GM12878 (cell line): Measurements from ENCODE around the gene NOP56. TPM values are rescaled to one million over a fixed set of nuclear protein-coding genes. Genes with fewer than 3 reads are reported as not detected.
"Not testable (repeated sequence)": the region's sequence is repeated elsewhere in the genome, so short reads cannot be mapped to it uniquely, and the experiment has no call there.

Experiments
- ATAC-seq: fragments of 200-7000 bp; cut with Tn5 transposase; 3 replicates; pipeline ENCODE4 v1.9.1; 2020; ENCODE audit warnings: mild to moderate bottlenecking, moderate library complexity
- BruUV-seq: library from RNA; stranded (reverse); fragments of 400-500 nt; replicated peaks from 2 replicates; lab custom pipeline; 2021; lab: Mats Ljungman, UMichigan
- CTCF ChIA-PET: fragments of 300-600 bp; sonication (Branson Sonifier 250); formaldehyde crosslinking; extraction: SDS; loops from one replicate; lab custom pipeline; 2021; ENCODE audit warnings: inconsistent platforms; lab: Yijun Ruan, JAX
- POLR2A ChIA-PET: fragments of 350-600 bp; formaldehyde crosslinking; extraction: SDS; loops from one replicate; lab custom pipeline; 2021; ENCODE audit warnings: inconsistent platforms; lab: Charles Lee
- RAD21 ChIA-PET: fragments of 300-600 bp; sonication (Branson Sonifier 250); formaldehyde crosslinking; loops from one replicate; lab custom pipeline; 2023; ENCODE audit warnings: antibody characterized with exemption; ENCODE audit not compliant: unreplicated experiment; lab: Charles Lee
- SMC1A ChIA-PET: fragments of 300-600 bp; sonication (Branson Sonifier 250); formaldehyde crosslinking; loops from one replicate; lab custom pipeline; 2023; ENCODE audit not compliant: unreplicated experiment, uncharacterized antibody; lab: Charles Lee
- DNase-seq: peaks from one replicate; pipeline ENCODE4 v3.0.0-alpha.2; 2011; ENCODE audit warnings: low read depth, low spot score
- FAIRE-seq: peaks from 3 replicates; lab custom pipeline; 2011; peaks lifted over from hg19 to GRCh38; lab: Jason Lieb, UNC
- H2AFZ ChIP-seq: 2 replicates; pipeline ENCODE4 v1.6.0; 2011; ENCODE audit warnings: low read depth, low read length, control low read depth; ENCODE audit not compliant: control insufficient read depth
- H3K27ac ChIP-seq: 2 replicates; pipeline ENCODE4 v1.5.1; 2011; ENCODE audit warnings: control low read depth; ENCODE audit not compliant: control insufficient read depth, insufficient read depth
- H3K27me3 ChIP-seq, 2 experiments: replicated peaks in 1 of 2; 2 replicates each; pipeline versions ENCODE4 v1.6.0 to v1.6.1; 2011; ENCODE audit warnings: low read length in 1 of 2; ENCODE audit not compliant: control insufficient read depth in 2 of 2, insufficient read depth in 2 of 2
- H3K36me3 ChIP-seq, 2 experiments: 2 replicates each; pipeline ENCODE4 v1.5.1; 2011; ENCODE audit warnings: low read length in 1 of 2; ENCODE audit not compliant: control insufficient read depth in 2 of 2, insufficient read depth in 2 of 2
- H3K4me1 ChIP-seq: 2 replicates; pipeline ENCODE4 v1.6.1; 2011; ENCODE audit warnings: mild to moderate bottlenecking, low read length, moderate library complexity, mixed read lengths; ENCODE audit not compliant: control insufficient read depth, insufficient read depth
- H3K4me2 ChIP-seq: 2 replicates; pipeline ENCODE4 v1.6.0; 2011; ENCODE audit warnings: control low read depth; ENCODE audit not compliant: control insufficient read depth, insufficient read depth
- H3K4me3 ChIP-seq: fragments of 200-600 bp; sonication (generic); 2 replicates; pipeline ENCODE4 v1.5.1; 2016
- H3K79me2 ChIP-seq: 2 replicates; pipeline ENCODE4 v1.6.0; 2011; ENCODE audit warnings: low read length; ENCODE audit not compliant: control insufficient read depth, insufficient read depth
- H3K9ac ChIP-seq: 2 replicates; pipeline ENCODE4 v1.8.0; 2011; ENCODE audit warnings: low read length, control low read depth, mixed read lengths; ENCODE audit not compliant: control insufficient read depth, insufficient read depth
- H3K9me3 ChIP-seq: replicated peaks from 3 replicates; pipeline ENCODE4 v1.5.1; 2011; ENCODE audit warnings: mild to moderate bottlenecking, low read length; ENCODE audit not compliant: control insufficient read depth, insufficient read depth
- H4K20me1 ChIP-seq: 2 replicates; pipeline ENCODE4 v1.6.0; 2011; ENCODE audit not compliant: control insufficient read depth, insufficient read depth
- BCLAF1 ChIP-seq: fragments of 450-650 bp; IDR thresholded peaks from 2 replicates; pipeline ENCODE4 v1.6.1; 2017; ENCODE audit warnings: antibody characterized with exemption, mild to moderate bottlenecking, moderate library complexity
- CHD2 ChIP-seq: IDR thresholded peaks from 2 replicates; pipeline ENCODE4 v1.6.1; 2011; ENCODE audit warnings: low read depth, low read length, improper control_type of control experiment, borderline replicate concordance
- DPF2 ChIP-seq: fragments of 450-650 bp; IDR thresholded peaks from 2 replicates; pipeline ENCODE4 v1.6.1; 2017; ENCODE audit warnings: mild to moderate bottlenecking
- POLR2AphosphoS2 ChIP-seq: IDR thresholded peaks from 2 replicates; pipeline ENCODE4 v1.6.1; 2011; ENCODE audit warnings: low read depth, mild to moderate bottlenecking, low read length, improper control_type of control experiment, moderate library complexity
- PRDM15 ChIP-seq: fragments of 450-650 bp; formaldehyde crosslinking; IDR thresholded peaks from 2 replicates; pipeline ENCODE4 v1.4.0; 2020; ENCODE audit warnings: mild to moderate bottlenecking, moderate library complexity
- SMAD1 ChIP-seq: fragments of 450-650 bp; IDR thresholded peaks from 2 replicates; pipeline ENCODE4 v1.6.1; 2018; ENCODE audit warnings: mild to moderate bottlenecking, low read depth; ENCODE audit not compliant: partially characterized antibody
- WGBS: methylation state at CpG from one replicate; pipeline ENCODE4 v1.1.6; 2016; ENCODE audit warnings: low lambda C conversion rate; ENCODE audit not compliant: insufficient replicate concordance, insufficient coverage; ENCODE audit errors: missing lambda C conversion rate; 5-methylcytosine and 5-hydroxymethylcytosine counted together
- in situ Hi-C: fragments of 300-500 bp; cut with MboI; formaldehyde crosslinking; loops from 9 replicates; pipeline ENCODE4 v1.14.3; 2018; ENCODE audit warnings: mixed read lengths
- intact Hi-C: fragments of 100-400 bp; cut with micrococcal nuclease; formaldehyde crosslinking; loops from one replicate; pipeline ENCODE4 v1.14.2; 2022; ENCODE audit not compliant: unreplicated experiment
- polyA plus RNA-seq, 11 experiments: library from polyadenylated mRNA; depleted of rRNA in 4 of 11; unstranded in 6 of 11; stranded (reverse) in 5 of 11; fragments of >200 nt; fragmentation: Nextera tagmentation in 4 of 11; fragmentation: Illumina TruSeq in 1 of 11; extraction: Ambion mirVana in 4 of 11; extraction: Trizol in 1 of 11; gene quantifications; 1 replicate in 1 of 11; 2 replicates in 10 of 11; pipeline versions ENCODE4 v1.2.1 to v1.2.3, GENCODE V29; 2011 to 2016; ENCODE audit warnings: inconsistent platforms in 2 of 11, missing spikeins in 2 of 11, low read depth in 1 of 11
- total RNA-seq, 4 experiments: library from RNA; depleted of rRNA in 3 of 4; stranded (reverse); fragments of >200 nt in 3 of 4; fragmentation: Illumina TruSeq in 1 of 4; extraction: Trizol in 1 of 4; gene quantifications; 2 replicates each; pipeline versions ENCODE4 v1.2.1 to v1.2.3, GENCODE V29; 2013 to 2021

Gene NOP56
- total and polyA plus RNA-seq, 10 of the 15 experiments (the other 5 are each of a cell fraction or from before 2014, with no cell fraction given), result 254 to 550 (median 464) TPM

GRCh38 chr20:2695206-2695983 is 43.0 kb downstream of the NOP56 start (continued):
- TF ChIP-seq BCLAF1 (no peak), SMAD1 (no peak), PRDM15 (no peak), POLR2AphosphoS2 (no peak), CHD2 (no peak), DPF2 (no peak)
- TF ChIP-seq, all 136 proteins: peak for 0

- peaks cover 10 to 26% of the 10 kb centered on the region in 2 experiments for H3K27me3 ChIP-seq
These were observed 43.6 kb downstream of the NOP56 start for GRCh38 chr20:2695984-2696525.

More at GRCh38 chr20:2695984-2696525, 43.6 kb downstream of the NOP56 start:
- H3K4me1 ChIP-seq, H3K79me2 ChIP-seq, SMC1A ChIA-PET, H4K20me1 ChIP-seq, DNase-seq, FAIRE-seq, H3K27ac ChIP-seq, H3K9ac ChIP-seq, H2AFZ ChIP-seq, intact Hi-C loops, ATAC-seq, in situ Hi-C loops, RAD21 ChIA-PET, H3K4me3 ChIP-seq, BruUV-seq, H3K9me3 ChIP-seq, H3K4me2 ChIP-seq, CTCF ChIA-PET, H3K36me3 ChIP-seq, POLR2A ChIA-PET: not testable (repeated sequence)
- WGBS, result 58% methylated on average over 12 of the region's 12 CpGs
